Hematopoietic multipotent progenitor cell treated with erythropoietin and hydrocortisone succinate and interleukin-3 and kit ligand, for 4 days (in vitro differentiated cells): Measurements from ENCODE around the gene STMND1.
A peak's percentile ranks its signal among the peaks of the same experiment; 100 is the strongest.

Experiments
- DNase-seq: peaks from one replicate; pipeline ENCODE4 v3.0.0-alpha.2; 2015

Gene STMND1

GRCh38 chr6:17099401-17100059 is 2.3 kb upstream of the STMND1 start:
- DNase-seq, result no peak

- DNase-seq, result no peak
These were observed 1.0 kb upstream of the STMND1 start for GRCh38 chr6:17100806-17101205.

- no peak for DNase-seq
These were observed 514 bp downstream of the STMND1 start for GRCh38 chr6:17102258-17102870.

GRCh38 chr6:17103715-17104114 is 1.9 kb downstream of the STMND1 start:
- peak; percentile 20 for DNase-seq

GRCh38 chr6:17107863-17108262 is 6.0 kb downstream of the STMND1 start:
- DNase-seq, result no peak

GRCh38 chr6:17115251-17116116 is 13.6 kb downstream of the STMND1 start:
- no peak for DNase-seq

- no peak for DNase-seq
These were observed 14.2 kb downstream of the STMND1 start for GRCh38 chr6:17116117-17116440.

- no peak for DNase-seq
These were observed 18.2 kb downstream of the STMND1 start for GRCh38 chr6:17120019-17120418.

GRCh38 chr6:17125407-17125806 is 23.6 kb downstream of the STMND1 start:
- DNase-seq, result no peak

GRCh38 chr6:17130786-17131185 is 28.9 kb downstream of the STMND1 start:
- no peak for DNase-seq

- DNase-seq, result no peak
These were observed 31.1 kb downstream of the STMND1 start for GRCh38 chr6:17132967-17133366.

- DNase-seq, result no peak
These were observed 36.2 kb downstream of the STMND1 start for GRCh38 chr6:17138033-17138432.

- no peak for DNase-seq
These were observed 42.2 kb downstream of the STMND1 start for GRCh38 chr6:17144016-17144415.

- DNase-seq, result no peak
These were observed 47.7 kb downstream of the STMND1 start for GRCh38 chr6:17149571-17149970.

GRCh38 chr6:17150096-17150495 is 48.2 kb downstream of the STMND1 start:
- no peak for DNase-seq

- DNase-seq, result no peak
These were observed 50.0 kb downstream of the STMND1 start for GRCh38 chr6:17151888-17152287.

- DNase-seq, result no peak
These were observed 50.9 kb downstream of the STMND1 start for GRCh38 chr6:17152703-17153102.

- DNase-seq, result peak; percentile 85
These were observed 54.5 kb downstream of the STMND1 start for GRCh38 chr6:17156112-17156921.

- no peak for DNase-seq
These were observed 55.1 kb downstream of the STMND1 start for GRCh38 chr6:17156966-17157365.

- no peak for DNase-seq
These were observed 55.8 kb downstream of the STMND1 start for GRCh38 chr6:17157617-17158016.

- DNase-seq, result no peak
These were observed 57.4 kb downstream of the STMND1 start for GRCh38 chr6:17159240-17159639.

GRCh38 chr6:17161076-17161475 is 59.2 kb downstream of the STMND1 start:
- DNase-seq, result no peak

- DNase-seq, result no peak
These were observed 63.5 kb downstream of the STMND1 start for GRCh38 chr6:17165383-17165782.
